ENCODE data around the gene C2. TPM values are rescaled to one million over a fixed set of nuclear protein-coding genes. Genes with fewer than 3 reads are reported as not detected.

C2 gene
- total RNA-seq, result 6.2 TPM

GRCh38 chr6:31927242-31927862 lies at the start of gene C2:
Gene C2, plus strand, starts transcription at chr6:31927717. Its CDS starts 36 bp downstream, at chr6:31927753.

GRCh38 chr6:31878726-31879125 lies 48.8 kb upstream of the C2 start, which contains the start of gene SLC44A4:
Gene SLC44A4, minus strand, starts transcription at chr6:31878997. Its CDS starts 17 bp downstream, at chr6:31878980.

GRCh38 chr6:31897612-31898382 lies 29.7 kb upstream of the C2 start, which contains the start of gene EHMT2:
Gene EHMT2, minus strand, starts transcription at chr6:31897698. Its CDS starts 21 bp downstream, at chr6:31897677.

GRCh38 chr6:31901953-31902643 lies 25.4 kb upstream of the C2 start, which contains the start of gene ZBTB12:
Gene ZBTB12, minus strand, starts transcription at chr6:31902086. Its CDS starts 781 bp downstream, at chr6:31901305.

DNA sequence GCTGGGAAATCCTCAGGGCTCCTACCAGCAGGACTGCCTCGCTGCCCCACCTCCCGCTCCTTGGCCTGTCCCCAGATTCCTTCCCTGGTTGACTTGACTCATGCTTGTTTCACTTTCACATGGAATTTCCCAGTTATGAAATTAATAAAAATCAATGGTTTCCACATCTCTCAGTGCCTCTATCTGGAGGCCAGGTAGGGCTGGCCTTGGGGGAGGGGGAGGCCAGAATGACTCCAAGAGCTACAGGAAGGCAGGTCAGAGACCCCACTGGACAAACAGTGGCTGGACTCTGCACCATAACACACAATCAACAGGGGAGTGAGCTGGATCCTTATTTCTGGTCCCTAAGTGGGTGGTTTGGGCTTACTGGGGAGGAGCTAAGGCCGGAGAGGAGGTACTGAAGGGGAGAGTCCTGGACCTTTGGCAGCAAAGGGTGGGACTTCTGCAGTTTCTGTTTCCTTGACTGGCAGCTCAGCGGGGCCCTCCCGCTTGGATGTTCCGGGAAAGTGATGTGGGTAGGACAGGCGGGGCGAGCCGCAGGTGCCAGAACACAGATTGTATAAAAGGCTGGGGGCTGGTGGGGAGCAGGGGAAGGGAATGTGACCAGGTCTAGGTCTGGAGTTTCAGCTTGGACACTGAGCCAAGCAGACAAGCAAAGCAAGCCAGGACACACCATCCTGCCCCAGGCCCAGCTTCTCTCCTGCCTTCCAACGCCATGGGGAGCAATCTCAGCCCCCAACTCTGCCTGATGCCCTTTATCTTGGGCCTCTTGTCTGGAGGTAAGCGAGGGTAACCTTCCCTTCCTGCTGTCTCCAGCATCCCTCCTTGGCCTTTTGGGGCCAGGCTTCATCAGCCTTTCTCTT lies 18.2 kb downstream of the C2 start, which contains the start of gene CFB:
CFB (plus strand) TSS at position 589 of the 863 bp plus-strand sequence; CDS start at position 716, 127 bp downstream.

GRCh38 chr6:31958741-31959739 lies 31.5 kb downstream of the C2 start, which contains the start of the genes NELFE and SKIC2:
Gene NELFE, minus strand, starts transcription at chr6:31958971. Its CDS starts 525 bp downstream, at chr6:31958446.
Gene SKIC2, plus strand, starts transcription at chr6:31959175. Its CDS starts 18 bp downstream, at chr6:31959193.

GRCh38 chr6:31971993-31972708 lies 44.6 kb downstream of the C2 start, which contains the start of gene DXO:
Gene DXO, minus strand, starts transcription at chr6:31972138. Its CDS starts 463 bp downstream, at chr6:31971675.

DNA sequence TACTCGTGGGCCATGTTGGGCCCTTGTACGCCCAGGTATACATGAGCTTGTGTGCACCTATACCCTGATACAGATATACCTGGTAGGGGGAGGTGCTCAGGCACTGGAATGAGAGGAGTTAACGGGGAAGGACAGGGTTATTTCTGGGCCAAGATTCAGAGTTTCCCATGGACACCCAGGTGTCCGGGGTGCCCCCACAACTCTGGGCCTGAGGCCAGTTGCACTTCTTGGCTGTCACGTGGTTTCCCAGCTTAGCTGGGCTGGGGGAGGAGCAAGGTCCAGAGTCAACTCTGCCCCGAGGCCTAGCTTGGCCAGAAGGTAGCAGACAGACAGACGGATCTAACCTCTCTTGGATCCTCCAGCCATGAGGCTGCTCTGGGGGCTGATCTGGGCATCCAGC lies 54.2 kb downstream of the C2 start, which contains the start of gene C4A:
C4A (plus strand) TSS at position 314 of the 400 bp plus-strand sequence; CDS start at position 365, 51 bp downstream.

Other genes starting within 250 kb of the C2 start
- 1.9 TPM for gene LY6G5C, start 246.7 kb upstream of the C2 start, total RNA-seq
- 53.2 TPM for gene ABHD16A, start 224.4 kb upstream of the C2 start, total RNA-seq
- not detected for gene LY6G6F, start 220.9 kb upstream of the C2 start, total RNA-seq
- not detected for gene LY6G6D, start 212.4 kb upstream of the C2 start, total RNA-seq
- gene LY6G6C, start 206.0 kb upstream of the C2 start, total RNA-seq, result not detected
- gene MPIG6B, start 204.3 kb upstream of the C2 start, total RNA-seq, result 0.55 TPM
- gene DDAH2, start 198.4 kb upstream of the C2 start, total RNA-seq, result 108 TPM
- gene CLIC1, start 191.2 kb upstream of the C2 start, total RNA-seq, result 89.1 TPM
- 16.5 TPM for gene MSH5, start 187.7 kb upstream of the C2 start, total RNA-seq
- 3.8 TPM for gene SAPCD1, start 165.1 kb upstream of the C2 start, total RNA-seq
- 0.88 TPM for gene VWA7, start 150.4 kb upstream of the C2 start, total RNA-seq
- gene VARS1, start 132.0 kb upstream of the C2 start, total RNA-seq, result 43.6 TPM
- gene LSM2, start 120.8 kb upstream of the C2 start, total RNA-seq, result 21.4 TPM
- 4.8 TPM for gene HSPA1L, start 112.4 kb upstream of the C2 start, total RNA-seq
- gene HSPA1A, start 112.2 kb upstream of the C2 start, total RNA-seq, result 744 TPM
- gene HSPA1B, start 100.0 kb upstream of the C2 start, total RNA-seq, result 869 TPM
- gene NEU1, start 64.9 kb upstream of the C2 start, total RNA-seq, result 32.8 TPM
- 3.0 TPM for gene SLC44A4, start 48.7 kb upstream of the C2 start, total RNA-seq
- gene EHMT2, start 30.0 kb upstream of the C2 start, total RNA-seq, result 86.3 TPM
- gene ZBTB12, start 25.6 kb upstream of the C2 start, total RNA-seq, result 17.9 TPM
- gene CFB, start 18.4 kb downstream of the C2 start, total RNA-seq, result 14.6 TPM
- 54.3 TPM for gene NELFE, start 31.3 kb downstream of the C2 start, total RNA-seq
- gene SKIC2, start 31.5 kb downstream of the C2 start, total RNA-seq, result 47.2 TPM
- gene DXO, start 44.4 kb downstream of the C2 start, total RNA-seq, result 20.6 TPM
- 29.9 TPM for gene C4A, start 54.3 kb downstream of the C2 start, total RNA-seq
- gene C4B, start 87.1 kb downstream of the C2 start, total RNA-seq, result 12.1 TPM
- gene CYP21A2, start 110.7 kb downstream of the C2 start, total RNA-seq, result 0.22 TPM
- gene TNXB, start 181.6 kb downstream of the C2 start, total RNA-seq, result 129 TPM
- gene ATF6B, start 200.5 kb downstream of the C2 start, total RNA-seq, result 35.8 TPM
- gene FKBPL, start 202.6 kb downstream of the C2 start, total RNA-seq, result 3.4 TPM
- 1.6 TPM for gene PRRT1, start 224.2 kb downstream of the C2 start, total RNA-seq
- 318 TPM for gene PPT2, start 226.4 kb downstream of the C2 start, total RNA-seq
- 21.4 TPM for gene EGFL8, start 236.9 kb downstream of the C2 start, total RNA-seq
- gene AGPAT1, start 248.4 kb downstream of the C2 start, total RNA-seq, result 20.1 TPM

Data from camera-type eye (tissue), 1 donor.